DOHH2 (cell line): Measurements from ENCODE around the gene CMTM4.

Experiments used
- EZH2phosphoT487 ChIP-seq: fragments of 200-600 bp; sonication (generic); IDR thresholded peaks from 2 replicates; pipeline ENCODE4 v1.6.1; 2017; ENCODE audit warnings: borderline replicate concordance, mild to moderate bottlenecking, antibody characterized with exemption, low read length, moderate library complexity, mixed read lengths
- TF ChIP-seq, protein P1 (sequence below): fragments of 200-600 bp; sonication (generic); IDR thresholded peaks from one replicate; pipeline ENCODE4 v1.5.1; 2014; ENCODE audit warnings: antibody characterized with exemption, mild to moderate bottlenecking, low read depth, low read length; ENCODE audit not compliant: poor library complexity, severe bottlenecking

DNA sequence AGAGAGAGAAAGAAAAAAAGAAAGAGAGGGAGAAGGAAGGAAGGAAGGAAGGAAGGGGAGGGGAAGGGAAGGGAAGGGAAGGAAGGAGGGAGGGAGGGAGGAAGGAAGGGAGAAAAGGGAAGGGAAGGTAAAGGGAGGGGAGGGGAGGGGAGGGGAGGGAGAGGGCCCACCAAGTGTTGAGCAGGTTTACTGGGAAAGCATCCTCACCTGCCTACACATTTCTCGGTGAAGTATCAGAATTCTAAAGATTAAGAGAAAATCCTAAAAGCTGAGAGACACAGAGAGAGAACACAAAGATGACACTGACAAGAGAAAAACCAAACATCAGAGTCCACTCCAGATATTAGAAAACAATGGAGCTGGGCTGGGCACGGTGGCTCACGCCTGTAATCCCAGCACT is 104.3 kb downstream of the CMTM4 start:
- TF ChIP-seq, protein P1, sequence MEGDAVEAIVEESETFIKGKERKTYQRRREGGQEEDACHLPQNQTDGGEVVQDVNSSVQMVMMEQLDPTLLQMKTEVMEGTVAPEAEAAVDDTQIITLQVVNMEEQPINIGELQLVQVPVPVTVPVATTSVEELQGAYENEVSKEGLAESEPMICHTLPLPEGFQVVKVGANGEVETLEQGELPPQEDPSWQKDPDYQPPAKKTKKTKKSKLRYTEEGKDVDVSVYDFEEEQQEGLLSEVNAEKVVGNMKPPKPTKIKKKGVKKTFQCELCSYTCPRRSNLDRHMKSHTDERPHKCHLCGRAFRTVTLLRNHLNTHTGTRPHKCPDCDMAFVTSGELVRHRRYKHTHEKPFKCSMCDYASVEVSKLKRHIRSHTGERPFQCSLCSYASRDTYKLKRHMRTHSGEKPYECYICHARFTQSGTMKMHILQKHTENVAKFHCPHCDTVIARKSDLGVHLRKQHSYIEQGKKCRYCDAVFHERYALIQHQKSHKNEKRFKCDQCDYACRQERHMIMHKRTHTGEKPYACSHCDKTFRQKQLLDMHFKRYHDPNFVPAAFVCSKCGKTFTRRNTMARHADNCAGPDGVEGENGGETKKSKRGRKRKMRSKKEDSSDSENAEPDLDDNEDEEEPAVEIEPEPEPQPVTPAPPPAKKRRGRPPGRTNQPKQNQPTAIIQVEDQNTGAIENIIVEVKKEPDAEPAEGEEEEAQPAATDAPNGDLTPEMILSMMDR = no peak
- no peak for TF ChIP-seq EZH2phosphoT487
